ENCODE data around the gene ESCO1.
"Not testable (repeated sequence)": the region's sequence is repeated elsewhere in the genome, so short reads cannot be mapped to it uniquely, and the experiment has no call there.

Gene ESCO1, protein sequence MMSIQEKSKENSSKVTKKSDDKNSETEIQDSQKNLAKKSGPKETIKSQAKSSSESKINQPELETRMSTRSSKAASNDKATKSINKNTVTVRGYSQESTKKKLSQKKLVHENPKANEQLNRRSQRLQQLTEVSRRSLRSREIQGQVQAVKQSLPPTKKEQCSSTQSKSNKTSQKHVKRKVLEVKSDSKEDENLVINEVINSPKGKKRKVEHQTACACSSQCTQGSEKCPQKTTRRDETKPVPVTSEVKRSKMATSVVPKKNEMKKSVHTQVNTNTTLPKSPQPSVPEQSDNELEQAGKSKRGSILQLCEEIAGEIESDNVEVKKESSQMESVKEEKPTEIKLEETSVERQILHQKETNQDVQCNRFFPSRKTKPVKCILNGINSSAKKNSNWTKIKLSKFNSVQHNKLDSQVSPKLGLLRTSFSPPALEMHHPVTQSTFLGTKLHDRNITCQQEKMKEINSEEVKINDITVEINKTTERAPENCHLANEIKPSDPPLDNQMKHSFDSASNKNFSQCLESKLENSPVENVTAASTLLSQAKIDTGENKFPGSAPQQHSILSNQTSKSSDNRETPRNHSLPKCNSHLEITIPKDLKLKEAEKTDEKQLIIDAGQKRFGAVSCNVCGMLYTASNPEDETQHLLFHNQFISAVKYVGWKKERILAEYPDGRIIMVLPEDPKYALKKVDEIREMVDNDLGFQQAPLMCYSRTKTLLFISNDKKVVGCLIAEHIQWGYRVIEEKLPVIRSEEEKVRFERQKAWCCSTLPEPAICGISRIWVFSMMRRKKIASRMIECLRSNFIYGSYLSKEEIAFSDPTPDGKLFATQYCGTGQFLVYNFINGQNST

DNA sequence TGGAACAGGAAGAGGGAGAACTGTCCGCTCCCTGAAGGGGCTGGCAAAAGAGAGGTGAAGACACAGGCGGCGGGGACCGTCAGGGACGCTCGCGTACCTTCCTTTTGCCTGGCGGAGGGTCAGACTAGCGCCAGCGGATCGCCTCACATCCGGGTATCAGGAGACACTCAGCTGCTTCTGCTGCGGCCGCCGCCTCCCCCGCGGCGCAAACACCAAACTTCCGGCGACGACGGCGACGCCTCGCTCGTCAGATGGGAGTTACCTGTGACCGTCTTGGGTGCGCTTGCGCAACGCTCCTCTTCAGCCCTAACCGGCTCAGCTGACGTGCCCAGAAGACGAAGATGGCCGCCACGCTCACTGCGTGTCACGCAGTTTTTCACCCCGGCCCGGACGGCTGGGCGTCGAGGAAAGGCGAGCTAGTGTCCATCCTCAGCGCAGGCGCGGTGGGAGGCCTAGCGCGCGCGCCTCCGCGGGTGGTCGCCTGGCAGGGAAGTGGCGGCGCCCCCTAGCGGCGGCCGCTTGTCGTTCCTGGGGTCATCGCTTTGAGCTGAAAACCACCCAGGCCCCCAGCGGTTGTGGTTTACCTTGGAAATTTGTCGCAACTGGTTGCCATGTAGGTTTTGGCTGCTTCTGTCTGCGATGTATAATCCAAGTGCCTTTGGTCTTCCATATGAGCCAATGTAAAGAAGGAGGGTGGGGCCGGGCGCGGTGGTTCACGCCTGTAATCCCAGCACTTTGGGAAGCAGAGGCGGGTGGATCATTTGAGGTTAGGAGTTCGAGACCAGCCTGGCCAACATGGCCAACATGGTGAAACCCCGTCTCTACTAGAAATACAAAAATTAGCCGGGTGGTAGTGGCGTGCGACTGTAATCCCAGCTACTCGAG, at the start of gene ESCO1:
ESCO1 (minus strand) TSS at position 179 of the 885 bp plus-strand sequence. CDS start 25,861 bp downstream, outside the sequence.
- DNase-seq: peak; percentile 85

GRCh38 chr18:21640375-21640774, 39.9 kb upstream of the ESCO1 start:
- DNase-seq: not testable (repeated sequence)

- DNase-seq: no peak
These were observed 38.3 kb upstream of the ESCO1 start for GRCh38 chr18:21638822-21639221.

DNA sequence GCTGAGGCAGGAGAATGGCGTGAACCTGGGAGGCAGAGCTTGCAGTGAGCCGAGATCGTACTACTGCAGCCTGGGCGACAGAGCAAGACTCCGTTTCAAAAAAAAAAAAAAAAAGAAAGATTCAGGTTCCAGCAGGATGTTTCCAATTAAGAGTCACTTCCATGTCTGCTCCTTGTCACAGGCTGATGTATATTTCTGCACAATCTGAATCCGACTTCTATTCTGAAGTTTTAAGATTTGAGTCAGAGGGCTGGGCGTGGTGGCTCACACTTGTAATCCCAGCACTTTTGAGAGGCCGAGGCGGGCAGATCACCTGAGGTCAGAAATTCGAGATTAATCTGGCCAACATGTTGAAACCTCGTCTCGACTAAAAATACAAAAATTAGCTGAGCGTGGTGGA, 36.3 kb upstream of the ESCO1 start:
- no peak for DNase-seq

- no peak for DNase-seq
These were observed 34.2 kb upstream of the ESCO1 start for GRCh38 chr18:21634588-21635199.

- no peak for DNase-seq
These were observed 31.9 kb upstream of the ESCO1 start for GRCh38 chr18:21632393-21632792.

DNA sequence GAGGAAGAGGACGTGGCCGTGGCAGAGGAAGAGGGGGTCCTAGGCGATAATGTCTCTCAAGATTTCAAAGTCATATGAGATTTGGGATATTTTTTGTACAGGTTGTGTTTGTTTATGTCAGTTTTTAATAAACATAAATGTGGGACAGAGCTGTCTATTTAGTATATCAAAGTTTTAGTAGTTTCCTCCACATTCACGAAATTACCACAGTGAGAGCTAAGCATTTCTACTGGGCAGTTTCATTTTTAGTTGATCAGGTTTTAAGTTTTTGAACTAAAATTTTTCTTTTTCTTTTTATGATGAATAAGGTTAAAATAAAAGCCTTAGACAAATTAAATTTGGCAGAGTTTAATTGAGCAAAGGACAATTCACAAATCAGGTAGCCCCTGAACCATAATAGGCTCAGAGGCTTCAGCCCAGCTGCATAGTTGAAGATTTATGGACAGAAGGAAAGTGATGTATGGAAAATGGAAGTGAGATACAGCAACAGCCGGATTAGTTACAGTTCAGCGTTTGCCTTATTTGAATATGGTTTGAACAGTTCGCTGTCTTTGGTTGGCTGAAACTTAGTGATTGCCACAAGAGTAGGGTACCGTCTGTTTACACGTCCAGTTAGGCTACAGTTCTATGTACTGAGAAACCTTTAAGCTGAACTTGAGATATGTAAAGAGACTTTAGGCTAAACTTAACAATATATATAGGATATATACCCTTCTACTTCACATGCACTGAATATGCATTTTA, 28.8 kb upstream of the ESCO1 start:
- DNase-seq: no peak

DNA sequence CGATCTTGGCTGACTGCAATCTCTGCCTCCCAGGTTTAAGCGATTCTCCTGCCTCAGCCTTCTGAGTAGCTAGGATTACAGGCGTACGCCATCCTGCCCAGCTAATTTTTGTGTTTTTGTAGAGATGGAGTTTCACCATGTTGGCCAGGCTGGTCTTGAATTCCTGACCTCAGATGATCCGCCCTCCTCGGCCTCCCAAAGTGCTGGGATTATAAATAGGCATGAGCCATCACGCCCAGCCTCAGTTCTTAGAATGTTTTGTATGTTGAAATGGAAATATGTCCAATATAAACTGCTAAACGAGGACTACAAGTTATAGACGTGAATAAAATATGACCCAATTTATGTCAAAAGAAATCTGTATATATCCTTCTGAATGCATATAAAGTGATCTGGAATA, 21.1 kb upstream of the ESCO1 start:
- not testable (repeated sequence) for DNase-seq

DNA sequence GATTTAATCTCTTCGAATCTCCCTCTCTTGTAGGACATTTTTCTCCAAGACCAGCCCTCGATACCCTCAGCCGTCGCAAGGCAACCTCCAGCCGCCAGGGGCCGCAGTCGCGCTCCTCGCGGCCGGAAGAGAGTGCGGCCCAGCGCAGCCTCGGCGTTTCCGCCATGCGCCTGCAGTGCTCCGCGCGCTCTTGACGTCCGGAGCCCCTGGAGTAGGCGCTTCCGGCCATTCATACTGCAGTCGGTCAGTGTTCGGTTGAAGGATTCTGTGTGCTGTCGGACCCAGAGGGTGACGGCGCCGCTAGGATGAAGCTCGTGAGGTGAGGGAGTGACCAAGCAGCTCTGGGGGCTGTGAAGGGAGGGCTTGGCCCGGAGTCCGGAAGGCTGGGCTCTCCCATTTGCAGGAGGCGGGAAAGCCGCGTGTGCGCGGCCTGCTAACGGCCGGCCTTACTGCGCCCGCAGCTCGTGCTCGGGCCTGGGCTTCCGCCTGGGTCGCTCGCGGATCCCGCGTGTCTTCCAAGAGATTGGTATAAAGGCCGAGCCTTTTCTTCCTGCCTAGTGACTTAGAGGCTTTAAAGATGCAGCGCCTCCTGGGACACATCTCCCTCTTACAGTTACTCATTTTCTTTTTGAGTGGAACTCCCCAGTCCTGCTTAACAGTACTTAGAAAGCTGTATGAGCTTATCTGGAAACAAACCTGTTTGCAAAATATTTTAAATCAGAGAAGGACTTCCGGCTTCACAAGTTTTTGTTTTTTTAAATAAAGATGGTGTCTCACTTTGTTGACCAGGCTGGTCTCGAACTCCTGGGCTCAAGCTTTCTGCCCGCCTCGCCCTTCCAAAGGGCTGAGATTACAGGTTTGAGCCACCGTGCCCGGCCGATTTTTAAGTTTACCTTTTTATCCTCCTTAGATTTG, 11.9 kb upstream of the ESCO1 start, which contains the start of gene SNRPD1:
SNRPD1 (plus strand) TSS at position 190 of the 915 bp plus-strand sequence; CDS start at position 306, 116 bp downstream.
- DNase-seq: peak; percentile 88

DNA sequence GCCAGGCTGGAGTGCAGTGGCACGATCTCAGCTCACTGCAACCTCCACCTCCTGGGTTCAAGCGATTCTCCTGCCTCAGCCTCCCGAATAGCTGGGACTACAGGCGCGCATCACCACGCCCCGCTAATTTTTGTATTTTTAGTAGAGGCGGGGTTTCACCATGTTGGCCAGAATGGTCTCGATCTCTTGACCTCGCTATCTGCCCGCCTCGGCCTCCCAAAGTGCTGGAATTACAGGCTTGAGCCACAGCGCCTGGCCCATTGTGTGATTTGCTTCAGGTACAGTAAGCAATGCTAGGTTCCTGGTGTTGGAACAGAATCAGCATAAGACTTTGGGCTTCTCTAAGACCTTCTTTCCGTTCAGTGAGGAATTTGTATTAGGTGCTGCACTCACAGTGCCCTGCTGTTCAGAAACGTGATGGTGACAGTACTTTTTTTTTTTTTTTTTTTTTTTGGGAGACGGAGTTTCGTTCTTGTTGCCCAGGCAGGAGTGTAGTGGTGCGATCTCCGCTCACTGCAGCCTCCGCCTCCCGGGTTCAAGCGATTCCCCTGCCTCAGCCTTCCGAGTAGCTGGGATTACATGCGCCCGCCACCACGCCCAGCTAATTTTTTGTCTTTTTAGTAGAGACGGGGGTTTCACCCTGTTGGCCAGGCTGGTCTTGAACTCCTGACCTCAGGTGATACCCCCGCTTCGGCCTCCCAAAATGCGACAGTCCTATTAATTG, 11.1 kb upstream of the ESCO1 start:
- DNase-seq: not testable (repeated sequence)

GRCh38 chr18:21605213-21605612, 4.7 kb upstream of the ESCO1 start:
- DNase-seq: no peak

DNA sequence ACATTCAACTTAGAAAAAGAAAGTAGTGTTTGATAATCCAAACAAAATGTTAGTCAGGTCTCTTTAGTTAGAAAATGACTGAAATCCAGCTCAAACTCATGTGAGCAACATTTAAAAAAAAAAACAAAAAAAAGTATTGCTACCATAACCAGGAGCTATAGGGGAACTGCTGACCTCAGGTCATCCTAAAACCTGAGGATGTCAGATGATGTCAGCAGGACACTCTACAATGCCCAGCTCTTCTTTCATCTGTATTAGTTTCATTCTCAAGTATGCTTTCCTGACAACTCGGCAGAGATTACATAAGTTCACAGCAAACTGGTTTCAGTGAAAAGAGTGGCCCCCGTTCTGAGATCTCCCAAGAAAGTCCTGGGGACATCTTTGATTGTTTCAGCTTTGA, 4.2 kb upstream of the ESCO1 start:
- DNase-seq: no peak

GRCh38 chr18:21602299-21602587, 1.7 kb upstream of the ESCO1 start:
- no peak for DNase-seq

- DNase-seq: peak; percentile 55
These were observed 649 bp downstream of the ESCO1 start for GRCh38 chr18:21599585-21600525.

DNA sequence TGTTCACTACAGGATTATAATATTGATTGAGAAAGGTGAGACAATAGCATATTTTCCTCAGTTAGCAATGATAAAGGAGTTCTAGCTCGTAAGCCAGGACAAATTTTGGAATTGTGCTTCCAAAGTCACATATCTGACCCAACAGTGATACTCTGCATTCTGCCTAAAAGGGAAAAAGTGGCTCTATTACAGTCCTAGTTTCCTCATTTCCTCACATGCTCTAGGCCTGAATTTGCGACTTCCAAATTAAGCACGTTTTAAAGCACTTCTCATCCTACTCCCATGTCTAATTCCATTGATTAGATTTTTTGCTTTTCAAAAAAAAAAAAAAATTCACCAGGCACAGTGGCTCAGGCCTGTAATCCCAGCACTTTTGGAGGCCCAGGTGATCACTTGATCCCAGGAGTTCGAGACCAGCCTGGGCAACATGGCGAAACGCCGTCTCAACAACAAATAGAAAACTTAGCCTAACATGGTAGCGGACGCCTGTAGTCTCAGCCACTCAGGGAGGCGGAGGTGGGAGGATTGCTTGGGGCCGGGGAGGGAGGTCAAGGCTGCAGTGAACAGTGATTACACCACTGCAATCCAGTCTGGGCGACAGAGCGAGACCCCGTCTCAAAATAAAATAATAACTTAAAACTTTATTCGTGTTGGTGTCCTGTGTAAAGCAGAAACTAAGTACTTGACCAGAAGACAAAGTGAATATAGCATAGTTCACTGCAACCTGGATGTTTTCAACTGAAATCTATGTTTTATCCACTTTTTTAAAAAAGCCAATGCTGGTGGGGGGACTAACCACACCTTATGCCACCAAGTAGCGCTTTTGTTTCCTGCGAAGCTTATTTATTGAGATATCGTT, 1.5 kb downstream of the ESCO1 start:
- DNase-seq: no peak

DNA sequence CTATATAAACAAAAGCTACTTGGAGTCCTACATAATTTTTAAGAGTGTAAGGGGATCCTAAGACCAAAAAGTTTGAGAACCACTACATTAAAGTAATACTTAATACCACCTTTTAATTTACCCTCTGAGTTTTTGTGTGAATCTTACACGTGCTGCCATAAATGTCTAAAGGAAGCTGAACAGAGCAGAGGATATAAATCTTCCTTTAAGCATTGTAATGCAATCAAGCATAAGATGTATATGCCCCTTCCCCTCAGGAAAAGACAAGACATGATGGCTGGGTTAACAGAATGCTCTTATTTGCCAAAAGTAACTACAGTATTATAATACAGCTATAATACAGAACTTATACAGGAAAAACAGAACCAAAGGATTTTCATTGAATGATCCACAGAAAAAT, 2.9 kb downstream of the ESCO1 start:
- no peak for DNase-seq

- DNase-seq: no peak
These were observed 6.8 kb downstream of the ESCO1 start for GRCh38 chr18:21593540-21594257.
